ENCODE data around the gene KANSL2.
"Not testable (repeated sequence)": the region's sequence is repeated elsewhere in the genome, so short reads cannot be mapped to it uniquely, and the experiment has no call there.

The KANSL2 gene, protein sequence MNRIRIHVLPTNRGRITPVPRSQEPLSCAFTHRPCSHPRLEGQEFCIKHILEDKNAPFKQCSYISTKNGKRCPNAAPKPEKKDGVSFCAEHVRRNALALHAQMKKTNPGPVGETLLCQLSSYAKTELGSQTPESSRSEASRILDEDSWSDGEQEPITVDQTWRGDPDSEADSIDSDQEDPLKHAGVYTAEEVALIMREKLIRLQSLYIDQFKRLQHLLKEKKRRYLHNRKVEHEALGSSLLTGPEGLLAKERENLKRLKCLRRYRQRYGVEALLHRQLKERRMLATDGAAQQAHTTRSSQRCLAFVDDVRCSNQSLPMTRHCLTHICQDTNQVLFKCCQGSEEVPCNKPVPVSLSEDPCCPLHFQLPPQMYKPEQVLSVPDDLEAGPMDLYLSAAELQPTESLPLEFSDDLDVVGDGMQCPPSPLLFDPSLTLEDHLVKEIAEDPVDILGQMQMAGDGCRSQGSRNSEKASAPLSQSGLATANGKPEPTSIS

DNA sequence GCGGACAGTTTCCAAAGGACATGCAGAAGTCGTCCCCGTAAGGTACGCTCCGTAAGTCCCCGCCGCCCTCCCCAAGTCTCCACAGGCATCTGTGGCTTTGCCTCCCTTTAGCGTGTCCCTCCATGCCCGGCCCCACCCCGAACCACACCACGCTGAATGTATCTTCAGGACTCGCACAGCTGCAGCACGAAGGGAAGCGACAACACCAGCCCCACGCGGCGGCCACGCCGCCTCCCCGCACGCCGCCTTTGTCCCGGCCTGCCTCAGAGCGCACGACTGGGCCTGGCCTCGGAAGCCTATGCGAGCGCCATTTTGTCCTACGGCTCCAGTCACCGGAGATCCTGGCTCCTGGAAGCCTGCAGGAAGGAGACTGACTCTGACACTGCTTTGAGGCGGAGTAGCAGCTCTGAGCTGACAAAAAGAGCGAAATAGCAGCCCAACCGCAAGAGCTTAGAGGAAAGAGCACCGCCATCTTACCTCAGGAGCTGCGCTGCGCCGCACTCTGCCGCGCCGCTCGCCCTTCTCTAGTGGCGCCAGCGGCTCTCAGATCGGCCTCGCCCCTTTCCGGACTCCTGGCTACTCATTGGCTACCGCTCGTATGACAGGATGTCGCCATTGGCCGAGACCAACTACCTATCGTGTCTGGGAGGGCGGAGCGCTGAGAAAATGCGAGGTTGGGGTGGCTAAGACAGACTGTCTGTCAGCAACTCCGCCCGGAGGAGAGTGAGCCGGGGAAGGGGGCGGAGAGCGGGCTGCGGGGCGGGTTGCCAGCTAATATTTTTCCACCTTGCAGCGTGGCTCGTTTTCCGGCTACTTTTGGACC is at the start of gene KANSL2:
Gene KANSL2 (minus strand): TSS at position 529 of the 823 bp plus-strand sequence. CDS start 606 bp downstream, outside the sequence.
- DNase-seq (ENCODE audit: low read depth): peak; percentile 94

DNA sequence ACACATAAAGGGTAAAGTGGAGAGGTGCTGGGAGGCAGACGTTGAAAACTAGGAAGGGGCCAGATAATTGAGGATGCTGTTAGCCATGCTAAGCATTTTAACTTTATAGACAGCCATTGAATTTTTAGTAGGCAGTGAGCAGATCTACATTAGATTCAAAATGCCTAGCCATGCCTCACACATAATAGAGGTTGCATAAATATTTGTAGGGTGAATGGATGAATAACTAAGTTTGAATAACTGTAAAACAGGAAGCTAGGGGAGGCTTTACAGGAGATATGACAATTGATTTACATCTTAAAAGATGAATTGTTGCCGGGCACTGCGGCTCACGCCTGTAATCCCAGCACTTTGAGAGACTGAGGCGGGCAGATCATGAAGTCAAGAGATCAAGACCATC is 46.8 kb upstream of the KANSL2 start:
- no peak for DNase-seq (ENCODE audit: low read depth)

DNA sequence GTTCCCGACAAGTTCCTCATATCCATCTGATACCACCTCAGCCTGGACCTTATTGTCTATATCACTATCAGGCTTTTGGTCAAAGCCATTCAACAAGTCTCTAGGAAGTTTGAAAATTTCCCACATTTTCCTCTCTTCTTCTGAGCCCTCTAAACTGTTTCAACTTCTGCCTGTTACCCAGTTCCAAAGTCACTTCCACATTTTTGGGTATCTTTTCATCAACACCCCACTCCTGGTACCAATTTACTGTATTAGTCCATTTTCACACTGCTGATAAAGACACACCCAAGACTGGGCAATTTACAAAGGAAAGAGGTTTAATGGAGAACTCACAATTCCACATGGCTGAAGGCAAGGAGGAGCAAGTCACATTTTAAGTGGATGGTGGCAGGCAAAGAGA is 38.7 kb upstream of the KANSL2 start:
- not testable (repeated sequence) for DNase-seq (ENCODE audit: low read depth)

DNA sequence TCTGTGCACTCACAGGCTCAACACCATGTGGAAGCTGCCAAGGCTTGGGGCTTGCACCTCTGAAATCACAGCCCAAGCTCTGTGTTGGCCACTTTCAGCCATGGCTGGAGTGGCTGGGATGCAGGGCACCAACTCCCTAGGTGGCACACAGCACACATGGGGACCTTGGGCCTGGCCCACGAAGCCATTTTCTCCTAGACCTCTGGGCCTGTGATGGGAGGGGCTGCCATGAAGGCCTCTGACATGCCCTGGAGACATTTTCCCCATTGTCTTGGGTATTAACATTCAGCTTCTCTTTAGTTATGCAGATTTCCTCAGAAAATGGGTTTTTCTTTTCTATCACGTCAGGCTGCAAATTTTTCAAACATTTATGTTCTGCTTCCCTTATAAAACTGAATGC is 38.1 kb upstream of the KANSL2 start:
- not testable (repeated sequence) for DNase-seq (ENCODE audit: low read depth)

DNA sequence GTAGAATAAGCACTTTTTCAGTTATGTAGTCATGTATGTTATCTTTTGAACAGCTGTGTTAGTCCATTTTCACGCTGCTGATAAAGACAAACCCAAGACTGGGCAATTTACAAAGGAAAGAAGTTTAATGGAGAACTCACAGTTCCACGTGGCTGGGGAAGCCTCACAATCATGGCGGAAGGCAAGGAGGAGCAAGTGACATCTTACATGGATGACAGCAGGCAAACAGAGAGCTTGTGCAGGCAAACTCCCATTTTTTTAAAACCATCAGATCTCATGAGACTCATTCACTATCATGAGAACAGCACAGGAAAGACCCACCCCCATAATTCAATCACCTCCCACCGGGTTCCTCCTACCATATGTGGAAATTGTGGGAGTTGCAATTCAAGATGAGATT is 37.0 kb upstream of the KANSL2 start:
- DNase-seq (ENCODE audit: low read depth): not testable (repeated sequence)

DNA sequence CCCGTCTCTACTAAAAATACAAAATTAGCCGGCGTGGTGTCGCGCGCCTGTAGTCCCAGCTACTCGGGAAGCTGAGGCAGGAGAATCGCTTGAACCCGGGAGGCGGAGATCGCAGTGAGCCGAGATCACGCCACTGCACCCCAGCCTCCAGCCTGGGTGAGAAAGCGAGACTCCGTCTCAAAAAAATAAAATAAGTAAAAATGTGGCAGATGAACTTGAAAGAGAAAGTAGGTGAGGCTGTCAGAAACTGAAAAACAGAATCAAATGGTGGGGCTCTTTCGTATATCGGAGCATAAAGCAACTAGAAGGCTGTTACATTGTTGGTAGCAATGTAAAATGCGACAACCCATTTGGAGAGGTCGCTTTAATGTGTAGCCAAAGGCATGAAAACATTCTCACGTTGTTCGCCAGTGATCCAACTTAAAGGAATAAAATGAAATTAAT is 35.2 kb upstream of the KANSL2 start:
- no peak for DNase-seq (ENCODE audit: low read depth)

DNA sequence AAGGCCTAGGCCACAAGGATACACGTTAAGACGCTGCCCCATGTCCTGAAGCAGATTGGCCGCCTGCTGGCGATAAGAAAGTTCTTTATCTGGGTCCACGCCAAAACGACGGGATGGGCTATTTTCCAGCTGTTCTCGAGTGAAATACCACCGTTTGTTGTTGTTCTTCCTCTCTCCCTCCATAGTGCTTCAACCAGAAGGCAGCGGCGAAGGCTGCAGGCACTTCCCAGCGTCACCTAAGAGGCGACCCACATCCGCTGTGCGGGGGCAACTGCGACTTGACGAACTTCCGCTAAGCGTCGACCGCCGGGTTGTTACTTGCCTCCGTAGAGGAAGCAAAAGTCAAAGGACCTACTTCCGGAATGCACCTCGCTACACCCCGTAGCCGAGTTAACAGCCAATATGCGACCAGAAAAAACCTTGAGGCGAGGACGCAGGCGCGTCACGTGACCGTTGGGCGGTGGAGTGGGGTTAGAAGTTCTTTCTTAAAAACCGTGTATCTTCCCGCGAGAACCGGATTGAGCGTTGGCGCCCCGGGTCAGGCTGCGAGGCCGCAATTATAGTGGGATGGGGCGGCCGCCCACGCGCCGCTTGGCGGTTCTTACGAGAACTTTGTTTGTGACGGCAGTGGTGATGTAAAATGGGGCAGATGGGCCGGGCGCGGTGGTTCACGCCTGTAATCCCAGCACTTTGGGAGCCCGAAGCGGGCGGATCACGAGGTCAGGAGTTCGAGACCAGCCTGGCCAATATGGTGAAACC is 34.6 kb upstream of the KANSL2 start, which contains the start of gene CCNT1:
Gene CCNT1 (minus strand): TSS at position 215 of the 759 bp plus-strand sequence. CDS start 32 bp downstream, at position 183.
- DNase-seq (ENCODE audit: low read depth): peak; percentile 99

DNA sequence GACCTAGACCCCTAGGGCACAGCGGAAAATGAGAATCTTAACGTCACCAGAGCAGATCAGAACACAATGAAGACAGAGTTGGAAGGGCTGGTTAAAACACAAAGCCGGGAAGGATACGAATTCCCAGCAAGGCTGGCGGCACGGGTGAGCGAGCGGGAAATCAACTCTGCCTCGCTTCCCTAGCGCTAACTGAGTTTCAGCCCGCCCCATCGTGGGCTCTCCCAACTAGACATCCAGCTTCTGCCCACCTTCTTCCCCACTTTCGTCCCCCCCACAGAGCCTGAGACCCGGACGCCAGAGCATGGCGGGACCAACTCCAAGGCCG is 34.1 kb upstream of the KANSL2 start:
- DNase-seq (ENCODE audit: low read depth): no peak

DNA sequence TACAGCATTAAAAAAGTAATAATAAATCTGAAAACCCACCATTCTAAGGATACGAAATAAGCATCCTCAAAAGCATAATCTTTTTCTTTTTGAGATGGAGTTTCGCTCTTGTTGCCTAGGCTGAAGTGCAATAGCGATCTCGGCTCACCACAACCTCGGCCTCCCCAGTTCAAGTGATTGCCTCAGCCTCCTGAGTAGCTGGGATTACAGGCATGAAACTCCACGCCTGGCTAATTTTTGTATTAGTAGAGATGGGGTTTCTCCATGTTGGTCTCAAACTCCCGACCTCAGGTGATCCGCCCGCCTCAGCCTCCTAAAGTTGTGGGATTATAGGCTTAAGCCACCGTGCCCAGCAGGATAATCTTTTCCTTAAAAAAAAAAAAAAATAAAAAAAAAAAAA is 30.2 kb upstream of the KANSL2 start:
- no peak for DNase-seq (ENCODE audit: low read depth)

DNA sequence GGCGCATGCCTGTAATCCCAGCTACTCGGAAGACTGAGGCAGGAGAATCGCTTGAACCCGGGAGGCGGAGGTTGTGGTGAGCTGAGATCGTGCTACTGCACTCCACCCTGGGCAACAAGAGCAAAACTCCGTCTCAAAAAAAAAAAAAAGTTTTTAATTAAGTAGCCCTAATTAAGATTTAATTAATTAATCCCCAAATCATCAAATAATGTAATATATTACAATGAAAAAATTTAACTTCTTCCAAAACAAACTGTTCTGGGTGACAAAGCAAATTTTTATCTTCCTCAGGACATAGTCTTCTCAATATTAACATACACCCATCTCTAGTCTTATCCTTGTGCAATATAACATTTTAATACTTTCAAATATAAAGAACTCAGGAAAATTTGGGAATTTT is 16.8 kb upstream of the KANSL2 start:
- DNase-seq (ENCODE audit: low read depth): not testable (repeated sequence)

DNA sequence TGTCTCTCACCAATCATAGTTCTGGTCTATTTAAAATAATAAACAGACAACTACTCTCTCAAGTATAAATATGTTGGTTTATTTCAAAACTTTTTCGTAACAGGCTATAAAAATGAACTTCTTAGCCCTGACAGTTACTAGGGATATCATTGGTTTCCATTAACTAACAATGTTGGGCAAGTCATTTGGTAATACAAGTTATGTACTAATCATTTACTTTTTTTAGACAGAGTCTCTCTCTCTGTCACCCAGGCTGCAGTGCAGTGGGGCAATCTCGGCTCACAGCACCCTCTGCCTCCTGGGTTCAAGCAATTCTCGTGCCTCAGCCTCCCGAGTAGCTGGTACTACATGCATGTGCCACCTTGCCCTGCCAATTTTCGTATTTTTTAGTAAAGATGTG is 14.6 kb upstream of the KANSL2 start:
- no peak for DNase-seq (ENCODE audit: low read depth)

DNA sequence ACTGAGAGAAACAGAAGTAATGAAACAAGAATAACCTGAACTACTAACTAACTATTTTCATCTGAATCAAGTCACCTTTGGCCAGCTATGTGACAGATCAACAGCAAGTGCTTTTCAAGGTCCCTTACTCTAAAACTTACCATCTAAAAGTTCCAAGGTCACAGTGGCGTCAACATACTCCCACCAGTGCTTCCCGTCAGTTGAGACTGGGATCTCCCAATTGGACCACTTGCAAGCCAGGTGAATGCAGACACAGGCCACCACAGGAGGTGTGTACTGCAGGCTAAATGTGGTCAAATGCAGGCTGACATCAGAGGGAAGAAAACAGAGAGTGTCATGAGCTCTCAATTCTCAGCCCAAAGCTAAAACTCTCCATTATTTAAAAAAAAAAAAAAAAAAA is 13.8 kb upstream of the KANSL2 start:
- DNase-seq (ENCODE audit: low read depth): no peak

DNA sequence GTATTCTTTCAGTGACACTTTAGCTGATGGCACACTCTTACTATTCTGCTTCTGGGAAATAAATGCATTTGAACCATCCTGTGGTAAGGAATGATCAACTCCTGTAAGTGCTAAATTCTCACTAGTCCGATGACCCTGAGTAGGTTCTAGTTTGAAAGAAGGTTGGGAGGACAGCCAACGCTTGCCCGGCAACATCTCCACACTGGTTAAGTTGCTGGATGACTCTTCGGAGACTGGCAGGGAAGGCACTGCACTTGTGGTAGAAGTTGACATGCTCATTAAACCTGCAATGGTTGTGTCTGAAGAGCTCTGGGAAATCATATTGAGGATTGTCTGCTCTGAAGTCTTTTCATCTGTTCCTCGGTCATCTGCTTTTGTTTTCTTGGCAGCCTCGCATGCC is 12.0 kb upstream of the KANSL2 start:
- DNase-seq (ENCODE audit: low read depth): no peak

DNA sequence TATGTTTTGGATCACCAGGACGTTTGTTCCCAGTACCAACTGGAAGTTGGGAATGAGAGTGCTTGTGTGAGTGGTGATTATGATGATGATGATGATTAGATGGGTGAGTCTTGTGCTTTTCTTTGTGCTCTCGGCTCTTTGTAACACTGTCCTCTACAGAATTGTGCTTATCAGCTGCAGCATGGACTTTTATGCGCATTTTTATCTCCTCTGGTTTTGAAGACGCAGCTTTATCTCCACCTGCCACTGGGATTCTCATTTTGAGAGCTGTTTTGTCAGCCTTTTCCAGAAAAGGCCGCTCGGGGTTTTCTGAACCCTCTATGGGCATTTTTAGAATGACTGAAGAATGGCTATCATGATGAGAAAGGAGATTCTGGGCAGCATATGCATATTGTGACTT is 11.5 kb upstream of the KANSL2 start:
- no peak for DNase-seq (ENCODE audit: low read depth)

DNA sequence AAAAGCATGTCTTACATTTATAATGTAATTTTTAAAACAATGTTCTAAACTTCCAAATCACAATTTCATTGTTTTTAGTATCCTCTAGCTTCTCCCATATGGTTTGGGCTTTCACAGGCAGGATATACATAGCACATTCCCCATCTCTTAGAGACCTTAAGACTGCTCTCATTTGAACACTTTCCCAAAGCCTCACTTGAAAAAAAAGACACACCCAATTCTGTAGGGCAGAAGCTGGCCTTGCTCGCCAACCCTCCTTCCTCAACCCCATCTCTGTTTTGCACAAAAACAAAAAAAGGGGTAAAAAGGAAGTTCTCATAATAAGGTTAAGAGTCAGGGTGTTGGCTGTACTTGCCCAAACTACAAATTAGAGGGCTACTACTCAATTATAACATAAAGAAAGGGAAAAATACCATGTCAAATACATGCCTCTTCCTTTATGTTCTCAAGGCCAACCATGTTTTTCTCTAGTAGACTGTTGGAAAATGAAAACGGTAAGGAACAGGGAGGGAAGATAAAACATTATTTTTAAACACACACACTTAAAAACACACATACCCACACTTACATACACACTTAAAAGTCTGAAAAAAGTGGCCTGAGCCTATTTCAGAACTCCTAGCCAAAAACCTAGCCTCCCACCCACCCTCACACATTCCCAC is 9.9 kb upstream of the KANSL2 start:
- no peak for DNase-seq (ENCODE audit: low read depth)

DNA sequence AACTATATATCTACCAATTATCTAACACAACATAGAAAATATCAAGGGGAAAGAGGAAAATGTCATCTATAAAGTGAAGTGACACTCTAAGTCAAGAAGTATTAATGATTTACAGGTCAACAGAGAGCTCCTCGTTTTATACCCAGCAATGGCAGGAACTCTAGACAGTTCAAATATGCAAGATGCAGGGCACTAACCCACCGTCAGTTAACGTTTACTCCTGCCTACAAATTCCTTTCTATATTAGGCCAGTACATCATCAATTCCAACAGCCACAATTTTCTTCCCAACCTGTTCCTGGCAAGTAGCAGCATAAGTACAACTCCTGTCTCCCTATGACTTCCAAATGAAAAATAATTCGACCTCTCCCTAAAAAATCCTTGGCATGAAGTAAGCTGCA is 9.0 kb upstream of the KANSL2 start:
- DNase-seq (ENCODE audit: low read depth): no peak

DNA sequence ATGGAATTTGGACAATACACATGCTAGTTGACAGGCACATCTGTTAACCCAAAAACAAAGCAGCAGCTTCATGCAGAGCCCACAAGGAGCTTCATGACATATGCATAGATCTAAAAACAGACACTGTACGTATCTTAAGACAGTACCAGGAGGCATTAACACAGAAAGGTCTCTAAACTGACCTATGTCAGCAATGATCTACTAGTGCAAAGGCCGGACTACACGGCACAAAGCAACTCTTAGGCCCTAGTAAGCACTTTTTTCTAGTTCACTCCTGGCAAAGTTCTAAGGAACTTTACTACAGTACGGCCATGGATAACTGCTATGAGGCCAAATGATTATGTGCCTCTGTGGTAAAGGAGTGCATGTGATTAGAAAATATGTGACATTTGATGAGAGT is 8.4 kb upstream of the KANSL2 start:
- no peak for DNase-seq (ENCODE audit: low read depth)

DNA sequence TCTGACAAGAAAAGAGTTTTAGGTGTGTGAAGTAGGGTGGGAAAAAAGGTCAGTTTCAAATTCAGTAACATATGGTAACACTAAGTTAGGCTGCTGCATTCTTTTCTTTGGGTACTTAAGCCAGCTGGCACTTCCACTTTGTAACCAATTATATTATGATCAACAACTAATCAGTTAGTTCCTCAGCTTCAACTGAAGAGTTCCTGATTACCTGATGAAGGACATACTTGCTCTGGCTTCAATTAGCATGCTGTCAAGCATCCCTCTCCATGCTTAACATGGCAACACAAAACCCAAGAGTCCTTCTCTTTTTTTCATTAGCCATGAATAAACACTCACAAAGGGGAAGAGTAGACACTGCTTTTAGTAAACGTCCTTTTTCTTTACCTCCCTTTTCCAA is 6.8 kb upstream of the KANSL2 start:
- no peak for DNase-seq (ENCODE audit: low read depth)

DNA sequence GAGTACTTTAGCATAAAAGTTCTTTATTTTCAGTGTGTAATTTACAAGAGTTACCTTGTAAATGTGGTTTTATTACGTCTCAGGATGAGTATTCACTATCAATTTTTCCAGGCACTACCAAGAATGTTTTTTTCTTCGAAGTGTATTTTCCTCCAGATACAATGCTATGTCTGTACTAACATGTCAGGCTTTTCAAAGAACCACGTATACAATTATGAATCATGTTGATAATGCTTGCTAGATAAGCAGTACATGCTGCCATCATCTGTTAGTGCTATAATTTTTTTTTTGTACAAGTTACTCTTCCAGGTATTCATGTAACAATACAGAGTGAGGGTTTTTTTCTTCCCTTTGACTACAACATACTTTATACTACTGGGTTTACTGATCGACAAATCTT is 5.6 kb upstream of the KANSL2 start:
- DNase-seq (ENCODE audit: low read depth): no peak

DNA sequence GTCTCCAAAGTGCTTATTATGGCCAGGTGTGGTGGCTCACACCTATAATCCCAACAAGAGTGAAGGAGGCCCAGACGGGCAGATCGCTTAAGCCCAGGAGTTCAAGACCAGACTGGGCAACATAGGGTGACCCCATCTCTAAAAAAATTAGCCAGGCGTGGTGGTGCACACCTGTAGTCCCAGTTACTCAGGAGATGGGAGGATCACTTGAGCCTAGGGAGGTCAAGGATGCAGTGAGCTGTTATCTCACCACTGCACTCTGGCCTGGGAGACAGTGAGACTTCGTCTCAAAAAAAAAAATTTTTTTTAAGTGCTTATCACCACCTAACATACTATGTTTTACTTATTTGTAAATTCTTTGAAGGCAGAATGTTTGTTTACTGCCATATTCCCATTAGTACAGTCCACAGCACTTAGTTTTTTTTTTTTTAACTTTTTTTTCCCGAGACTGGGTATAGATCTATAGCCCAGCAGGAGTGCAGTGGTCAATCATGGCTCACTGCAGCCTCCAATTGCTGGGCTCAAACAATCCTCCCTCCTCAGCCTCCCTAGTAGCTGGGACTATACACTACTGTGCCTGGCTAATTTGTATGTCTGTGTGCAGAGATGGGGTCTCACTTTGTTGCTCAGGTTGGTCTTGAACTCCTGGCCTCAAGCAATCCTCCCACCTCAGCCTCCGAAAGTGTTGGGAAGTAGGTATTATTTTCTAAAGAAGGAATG is 4.7 kb upstream of the KANSL2 start:
- no peak for DNase-seq (ENCODE audit: low read depth)

DNA sequence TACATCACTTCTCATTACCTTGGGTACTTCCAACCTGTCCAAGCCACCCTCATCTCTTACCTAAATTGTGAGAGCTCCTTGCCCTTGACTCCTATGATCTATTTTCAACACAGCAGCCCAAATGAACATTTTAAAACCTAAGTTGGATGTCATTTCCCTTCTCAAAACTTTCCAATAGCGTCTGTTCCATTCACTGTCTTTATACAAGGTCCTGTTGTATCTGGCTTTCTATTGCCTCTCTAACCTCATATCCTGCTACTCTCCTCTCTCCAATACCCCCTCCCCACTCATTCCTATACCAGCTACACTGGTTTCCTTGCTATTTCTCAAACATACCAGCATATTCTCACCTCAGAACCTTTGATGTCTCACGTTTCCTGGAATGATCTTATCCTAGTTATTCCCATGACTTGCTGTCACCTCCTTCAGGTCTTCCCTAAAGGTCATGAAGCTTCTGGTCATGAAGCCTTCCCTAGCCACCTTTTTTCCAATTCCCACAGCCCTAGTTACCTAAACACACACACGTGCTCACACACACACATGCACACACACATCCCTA is 4.1 kb upstream of the KANSL2 start:
- no peak for DNase-seq (ENCODE audit: low read depth)
